WTC11 (cell line): ENCODE data around the gene DPYSL3.

ENCODE experiments used
- SP1 ChIP-seq: sonication (generic); formaldehyde crosslinking; conservative IDR thresholded peaks from 2 replicates; pipeline ENCODE4 v1.8.1; 2022; ENCODE audit warnings: missing genetic modification reagents
- TF ChIP-seq, protein P1 (sequence below): fragments of 200-600 bp; IDR thresholded peaks from 2 replicates; pipeline ENCODE4 v1.8.0; 2022; ENCODE audit warnings: antibody characterized with exemption
- TF ChIP-seq, protein P2 (sequence below): sonication (generic); formaldehyde crosslinking; IDR thresholded peaks from 2 replicates; pipeline ENCODE4 v1.8.1; 2023; ENCODE audit warnings: mild to moderate bottlenecking, missing genetic modification reagents, moderate library complexity

DNA sequence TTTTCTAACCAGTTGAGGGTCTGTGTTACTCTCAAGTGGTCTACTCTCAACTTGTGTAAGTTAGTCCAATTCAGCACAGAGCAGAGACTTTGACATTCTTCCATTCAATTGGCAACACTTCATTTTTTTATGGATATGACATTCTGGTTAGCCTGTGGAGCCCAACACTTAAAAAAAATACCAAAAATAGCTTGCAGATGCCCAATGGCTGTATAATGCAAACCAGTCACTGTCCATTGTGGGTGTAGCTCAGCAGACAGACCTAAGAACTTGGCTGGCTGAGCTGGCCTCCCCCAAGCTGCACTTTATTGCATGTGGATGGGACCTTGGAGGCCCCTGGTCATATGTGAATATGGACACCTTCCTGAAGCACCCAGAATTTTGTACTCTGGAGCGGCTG, 103.2 kb downstream of the DPYSL3 start:
- TF ChIP-seq, protein P1, sequence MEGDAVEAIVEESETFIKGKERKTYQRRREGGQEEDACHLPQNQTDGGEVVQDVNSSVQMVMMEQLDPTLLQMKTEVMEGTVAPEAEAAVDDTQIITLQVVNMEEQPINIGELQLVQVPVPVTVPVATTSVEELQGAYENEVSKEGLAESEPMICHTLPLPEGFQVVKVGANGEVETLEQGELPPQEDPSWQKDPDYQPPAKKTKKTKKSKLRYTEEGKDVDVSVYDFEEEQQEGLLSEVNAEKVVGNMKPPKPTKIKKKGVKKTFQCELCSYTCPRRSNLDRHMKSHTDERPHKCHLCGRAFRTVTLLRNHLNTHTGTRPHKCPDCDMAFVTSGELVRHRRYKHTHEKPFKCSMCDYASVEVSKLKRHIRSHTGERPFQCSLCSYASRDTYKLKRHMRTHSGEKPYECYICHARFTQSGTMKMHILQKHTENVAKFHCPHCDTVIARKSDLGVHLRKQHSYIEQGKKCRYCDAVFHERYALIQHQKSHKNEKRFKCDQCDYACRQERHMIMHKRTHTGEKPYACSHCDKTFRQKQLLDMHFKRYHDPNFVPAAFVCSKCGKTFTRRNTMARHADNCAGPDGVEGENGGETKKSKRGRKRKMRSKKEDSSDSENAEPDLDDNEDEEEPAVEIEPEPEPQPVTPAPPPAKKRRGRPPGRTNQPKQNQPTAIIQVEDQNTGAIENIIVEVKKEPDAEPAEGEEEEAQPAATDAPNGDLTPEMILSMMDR = no peak
- TF ChIP-seq SP1 = no peak
- TF ChIP-seq, protein P2, sequence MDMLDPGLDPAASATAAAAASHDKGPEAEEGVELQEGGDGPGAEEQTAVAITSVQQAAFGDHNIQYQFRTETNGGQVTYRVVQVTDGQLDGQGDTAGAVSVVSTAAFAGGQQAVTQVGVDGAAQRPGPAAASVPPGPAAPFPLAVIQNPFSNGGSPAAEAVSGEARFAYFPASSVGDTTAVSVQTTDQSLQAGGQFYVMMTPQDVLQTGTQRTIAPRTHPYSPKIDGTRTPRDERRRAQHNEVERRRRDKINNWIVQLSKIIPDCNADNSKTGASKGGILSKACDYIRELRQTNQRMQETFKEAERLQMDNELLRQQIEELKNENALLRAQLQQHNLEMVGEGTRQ (CRISPR knock-in tag) = no peak
